Right lobe of liver (tissue), 4 donors: ENCODE results near the gene GGNBP2.

Source experiments
- POLR2A ChIP-seq: fragments of 450-650 bp; IDR thresholded peaks from one replicate; pipeline ENCODE4 v1.6.1; 2017; ENCODE audit warnings: antibody characterized with exemption, mild to moderate bottlenecking
- TF ChIP-seq, protein P1 (sequence below), 4 donors: fragments of 200-600 bp in 3 of 4; fragments of 450-650 bp in 1 of 4; IDR thresholded peaks; one replicate each; pipeline versions ENCODE4 v1.5.1 to v1.8.0; 2016 to 2022; ENCODE audit warnings: antibody characterized with exemption in 4 of 4, mild to moderate bottlenecking in 2 of 4
- donor health status: DM: no; HTN: no; CAD: no.
- donor health status: DM: no; HTN: no; CAD: no.
- donor health status: DM: no; HTN: yes; CAD: no.

DNA sequence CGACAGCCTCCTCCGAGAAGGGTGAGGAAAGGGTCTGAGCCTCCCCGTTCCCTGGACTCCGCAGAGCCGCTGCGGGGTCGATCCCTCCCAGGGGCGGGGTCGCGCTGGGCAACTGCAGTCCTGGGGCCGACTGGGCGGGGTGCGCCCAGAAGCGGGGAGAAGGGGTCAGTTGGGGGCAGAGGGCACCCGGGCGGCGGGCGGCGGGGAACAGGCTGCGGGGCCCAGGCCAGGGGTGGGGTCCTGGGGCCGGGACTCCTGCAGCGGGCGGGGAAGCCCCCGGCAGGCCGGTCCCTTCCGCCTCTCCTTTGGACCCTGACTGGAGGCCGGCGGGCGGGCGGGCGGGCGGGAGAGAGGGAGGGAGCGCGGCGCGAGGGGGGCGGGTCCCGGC, 352 bp downstream of the GGNBP2 start:
- no peak for TF ChIP-seq POLR2A
- TF ChIP-seq, protein P1, sequence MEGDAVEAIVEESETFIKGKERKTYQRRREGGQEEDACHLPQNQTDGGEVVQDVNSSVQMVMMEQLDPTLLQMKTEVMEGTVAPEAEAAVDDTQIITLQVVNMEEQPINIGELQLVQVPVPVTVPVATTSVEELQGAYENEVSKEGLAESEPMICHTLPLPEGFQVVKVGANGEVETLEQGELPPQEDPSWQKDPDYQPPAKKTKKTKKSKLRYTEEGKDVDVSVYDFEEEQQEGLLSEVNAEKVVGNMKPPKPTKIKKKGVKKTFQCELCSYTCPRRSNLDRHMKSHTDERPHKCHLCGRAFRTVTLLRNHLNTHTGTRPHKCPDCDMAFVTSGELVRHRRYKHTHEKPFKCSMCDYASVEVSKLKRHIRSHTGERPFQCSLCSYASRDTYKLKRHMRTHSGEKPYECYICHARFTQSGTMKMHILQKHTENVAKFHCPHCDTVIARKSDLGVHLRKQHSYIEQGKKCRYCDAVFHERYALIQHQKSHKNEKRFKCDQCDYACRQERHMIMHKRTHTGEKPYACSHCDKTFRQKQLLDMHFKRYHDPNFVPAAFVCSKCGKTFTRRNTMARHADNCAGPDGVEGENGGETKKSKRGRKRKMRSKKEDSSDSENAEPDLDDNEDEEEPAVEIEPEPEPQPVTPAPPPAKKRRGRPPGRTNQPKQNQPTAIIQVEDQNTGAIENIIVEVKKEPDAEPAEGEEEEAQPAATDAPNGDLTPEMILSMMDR (IDR thresholded peaks at IDR 0.05) = no peak
